GM12878 (cell line): ENCODE data around the gene OR13C2. TPM values are rescaled to one million over a fixed set of nuclear protein-coding genes. Genes with fewer than 3 reads are reported as not detected.

Experiments used
- ATF7 ChIP-seq: fragments of 450-650 bp; IDR thresholded peaks from 2 replicates; pipeline ENCODE4 v1.6.1; 2016; ENCODE audit warnings: low read depth, mild to moderate bottlenecking
- CREB1 ChIP-seq: IDR thresholded peaks from 2 replicates; pipeline ENCODE4 v1.6.1; 2012; ENCODE audit warnings: low read depth, mild to moderate bottlenecking, inconsistent platforms
- FOS ChIP-seq: IDR thresholded peaks from 3 replicates; pipeline ENCODE4 v1.6.1; 2011; ENCODE audit warnings: borderline replicate concordance; ENCODE audit not compliant: insufficient read length; ENCODE audit errors: extremely low read depth
- FOXK2 ChIP-seq: fragments of 450-650 bp; IDR thresholded peaks from 2 replicates; pipeline ENCODE4 v1.6.1; 2017; ENCODE audit warnings: mild to moderate bottlenecking, moderate library complexity
- FOXM1 ChIP-seq: IDR thresholded peaks from 2 replicates; pipeline ENCODE4 v1.6.1; 2012; ENCODE audit warnings: low read depth, mild to moderate bottlenecking, inconsistent platforms, low read length, moderate library complexity
- MEF2B ChIP-seq: fragments of 450-650 bp; IDR thresholded peaks from 2 replicates; pipeline ENCODE4 v1.6.1; 2018; ENCODE audit warnings: mild to moderate bottlenecking, moderate library complexity; ENCODE audit not compliant: partially characterized antibody, poor library complexity, severe bottlenecking
- MTA3 ChIP-seq: IDR thresholded peaks from 2 replicates; pipeline ENCODE4 v1.6.1; 2012; ENCODE audit warnings: low read length, inconsistent platforms, borderline replicate concordance
- NBN ChIP-seq: fragments of 450-650 bp; IDR thresholded peaks from 2 replicates; pipeline ENCODE4 v1.6.1; 2016
- PAX5 ChIP-seq: IDR thresholded peaks from 2 replicates; pipeline ENCODE4 v1.6.1; 2011; ENCODE audit warnings: low read depth, low read length, borderline replicate concordance
- SMAD1 ChIP-seq: fragments of 450-650 bp; IDR thresholded peaks from 2 replicates; pipeline ENCODE4 v1.6.1; 2018; ENCODE audit warnings: mild to moderate bottlenecking, low read depth; ENCODE audit not compliant: partially characterized antibody
- SMAD5 ChIP-seq: IDR thresholded peaks from 2 replicates; pipeline ENCODE4 v1.6.1; 2016; ENCODE audit warnings: antibody characterized with exemption, low read depth
- SREBF1 ChIP-seq: IDR thresholded peaks from 2 replicates; pipeline ENCODE4 v1.6.1; 2012; ENCODE audit warnings: mild to moderate bottlenecking, low read length
- SREBF2 ChIP-seq: IDR thresholded peaks from 2 replicates; pipeline ENCODE4 v1.6.1; 2012; ENCODE audit warnings: mild to moderate bottlenecking, low read length
- TARDBP ChIP-seq: IDR thresholded peaks from 2 replicates; pipeline ENCODE4 v1.6.1; 2016; ENCODE audit warnings: borderline replicate concordance
- TCF12 ChIP-seq: IDR thresholded peaks from 2 replicates; pipeline ENCODE4 v1.6.1; 2011; ENCODE audit warnings: low read depth, mild to moderate bottlenecking, low read length
- TCF3 ChIP-seq: IDR thresholded peaks from 2 replicates; pipeline ENCODE4 v1.6.1; 2012; ENCODE audit warnings: low read depth, mild to moderate bottlenecking, low read length, borderline replicate concordance; ENCODE audit not compliant: insufficient read depth
- TCF7 ChIP-seq: IDR thresholded peaks from 2 replicates; pipeline ENCODE4 v1.6.1; 2014; ENCODE audit warnings: antibody characterized with exemption, borderline replicate concordance
- ZZZ3 ChIP-seq: IDR thresholded peaks from 2 replicates; pipeline ENCODE4 v1.6.1; 2011; ENCODE audit warnings: low read depth; ENCODE audit not compliant: control insufficient read depth, insufficient read length
- polyA plus RNA-seq, 11 experiments: library from polyadenylated mRNA; depleted of rRNA in 4 of 11; unstranded in 6 of 11; stranded (reverse) in 5 of 11; fragments of >200 nt; fragmentation: Nextera tagmentation in 4 of 11; fragmentation: Illumina TruSeq in 1 of 11; extraction: Ambion mirVana in 4 of 11; extraction: Trizol in 1 of 11; gene quantifications; 1 replicate in 1 of 11; 2 replicates in 10 of 11; pipeline versions ENCODE4 v1.2.1 to v1.2.3, GENCODE V29; 2011 to 2016; ENCODE audit warnings: inconsistent platforms in 2 of 11, missing spikeins in 2 of 11, low read depth in 1 of 11
- total RNA-seq, 4 experiments: library from RNA; depleted of rRNA in 3 of 4; stranded (reverse); fragments of >200 nt in 3 of 4; fragmentation: Illumina TruSeq in 1 of 4; extraction: Trizol in 1 of 4; gene quantifications; 2 replicates each; pipeline versions ENCODE4 v1.2.1 to v1.2.3, GENCODE V29; 2013 to 2021
- TF ChIP-seq, protein P1 (sequence below): IDR thresholded peaks from 2 replicates; pipeline ENCODE4 v1.6.1; 2011; ENCODE audit warnings: low read depth, mild to moderate bottlenecking, low read length, moderate library complexity, borderline replicate concordance; ENCODE audit errors: extremely low read depth
- TF ChIP-seq, protein P2 (sequence below): fragments of 450-650 bp; IDR thresholded peaks from 2 replicates; pipeline ENCODE4 v1.6.1; 2016; ENCODE audit warnings: mild to moderate bottlenecking
- TF ChIP-seq, protein P3 (sequence below): fragments of 450-650 bp; IDR thresholded peaks from 2 replicates; pipeline ENCODE4 v1.6.1; 2014; ENCODE audit warnings: mild to moderate bottlenecking
- TF ChIP-seq, protein P4 (sequence below): IDR thresholded peaks from 2 replicates; pipeline ENCODE4 v1.6.1; 2011; ENCODE audit warnings: mild to moderate bottlenecking, low read depth, low read length, moderate library complexity; ENCODE audit not compliant: insufficient replicate concordance
- TF ChIP-seq, protein P5 (sequence below): fragments of 450-650 bp; IDR thresholded peaks from 2 replicates; pipeline ENCODE4 v1.6.1; 2017; ENCODE audit warnings: mild to moderate bottlenecking, moderate library complexity

Gene OR13C2
- total and polyA plus RNA-seq, 10 of the 15 experiments (the other 5 are each of a cell fraction or from before 2014, with no cell fraction given): 0.11 TPM; not detected in 9

DNA sequence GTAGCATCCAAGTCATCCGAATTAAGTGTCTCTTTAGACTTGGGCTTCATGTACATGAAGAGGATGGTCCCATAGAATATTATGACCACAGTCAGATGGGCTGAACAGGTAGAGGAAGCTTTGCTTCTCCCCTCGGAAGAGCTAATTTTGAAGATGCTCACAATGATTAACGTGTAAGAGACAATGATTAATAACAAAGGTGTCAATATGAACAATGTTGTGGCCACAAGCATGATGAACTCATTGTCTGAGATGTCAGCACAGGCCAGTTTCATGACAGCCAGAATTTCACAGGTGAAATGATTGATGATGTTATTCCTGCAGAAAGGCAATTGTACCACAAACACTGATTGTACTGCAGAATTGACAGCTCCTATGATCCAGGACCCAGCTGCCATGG is 626 bp downstream of the OR13C2 start (continued):
- TF ChIP-seq, protein P1, sequence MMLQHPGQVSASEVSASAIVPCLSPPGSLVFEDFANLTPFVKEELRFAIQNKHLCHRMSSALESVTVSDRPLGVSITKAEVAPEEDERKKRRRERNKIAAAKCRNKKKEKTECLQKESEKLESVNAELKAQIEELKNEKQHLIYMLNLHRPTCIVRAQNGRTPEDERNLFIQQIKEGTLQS: no peak
- TF ChIP-seq TCF7 (no peak), SMAD5 (no peak), SREBF2 (no peak), ATF7 (peak; percentile 86), SREBF1 (no peak), NBN (no peak), FOXM1 (no peak), SMAD1 (no peak), TARDBP (no peak), TCF3 (no peak), FOS (no peak), TCF12 (no peak), FOXK2 (no peak), ZZZ3 (no peak), PAX5 (no peak), CREB1 (no peak), MEF2B (no peak), MTA3 (no peak)
- TF ChIP-seq, protein P2, sequence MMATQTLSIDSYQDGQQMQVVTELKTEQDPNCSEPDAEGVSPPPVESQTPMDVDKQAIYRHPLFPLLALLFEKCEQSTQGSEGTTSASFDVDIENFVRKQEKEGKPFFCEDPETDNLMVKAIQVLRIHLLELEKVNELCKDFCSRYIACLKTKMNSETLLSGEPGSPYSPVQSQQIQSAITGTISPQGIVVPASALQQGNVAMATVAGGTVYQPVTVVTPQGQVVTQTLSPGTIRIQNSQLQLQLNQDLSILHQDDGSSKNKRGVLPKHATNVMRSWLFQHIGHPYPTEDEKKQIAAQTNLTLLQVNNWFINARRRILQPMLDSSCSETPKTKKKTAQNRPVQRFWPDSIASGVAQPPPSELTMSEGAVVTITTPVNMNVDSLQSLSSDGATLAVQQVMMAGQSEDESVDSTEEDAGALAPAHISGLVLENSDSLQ: peak; percentile 70
- TF ChIP-seq, protein P3, sequence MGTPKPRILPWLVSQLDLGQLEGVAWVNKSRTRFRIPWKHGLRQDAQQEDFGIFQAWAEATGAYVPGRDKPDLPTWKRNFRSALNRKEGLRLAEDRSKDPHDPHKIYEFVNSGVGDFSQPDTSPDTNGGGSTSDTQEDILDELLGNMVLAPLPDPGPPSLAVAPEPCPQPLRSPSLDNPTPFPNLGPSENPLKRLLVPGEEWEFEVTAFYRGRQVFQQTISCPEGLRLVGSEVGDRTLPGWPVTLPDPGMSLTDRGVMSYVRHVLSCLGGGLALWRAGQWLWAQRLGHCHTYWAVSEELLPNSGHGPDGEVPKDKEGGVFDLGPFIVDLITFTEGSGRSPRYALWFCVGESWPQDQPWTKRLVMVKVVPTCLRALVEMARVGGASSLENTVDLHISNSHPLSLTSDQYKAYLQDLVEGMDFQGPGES: no peak
- TF ChIP-seq, protein P4, sequence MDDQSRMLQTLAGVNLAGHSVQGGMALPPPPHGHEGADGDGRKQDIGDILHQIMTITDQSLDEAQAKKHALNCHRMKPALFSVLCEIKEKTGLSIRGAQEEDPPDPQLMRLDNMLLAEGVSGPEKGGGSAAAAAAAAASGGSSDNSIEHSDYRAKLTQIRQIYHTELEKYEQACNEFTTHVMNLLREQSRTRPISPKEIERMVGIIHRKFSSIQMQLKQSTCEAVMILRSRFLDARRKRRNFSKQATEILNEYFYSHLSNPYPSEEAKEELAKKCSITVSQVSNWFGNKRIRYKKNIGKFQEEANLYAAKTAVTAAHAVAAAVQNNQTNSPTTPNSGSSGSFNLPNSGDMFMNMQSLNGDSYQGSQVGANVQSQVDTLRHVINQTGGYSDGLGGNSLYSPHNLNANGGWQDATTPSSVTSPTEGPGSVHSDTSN: peak; percentile 70
- TF ChIP-seq, protein P5, sequence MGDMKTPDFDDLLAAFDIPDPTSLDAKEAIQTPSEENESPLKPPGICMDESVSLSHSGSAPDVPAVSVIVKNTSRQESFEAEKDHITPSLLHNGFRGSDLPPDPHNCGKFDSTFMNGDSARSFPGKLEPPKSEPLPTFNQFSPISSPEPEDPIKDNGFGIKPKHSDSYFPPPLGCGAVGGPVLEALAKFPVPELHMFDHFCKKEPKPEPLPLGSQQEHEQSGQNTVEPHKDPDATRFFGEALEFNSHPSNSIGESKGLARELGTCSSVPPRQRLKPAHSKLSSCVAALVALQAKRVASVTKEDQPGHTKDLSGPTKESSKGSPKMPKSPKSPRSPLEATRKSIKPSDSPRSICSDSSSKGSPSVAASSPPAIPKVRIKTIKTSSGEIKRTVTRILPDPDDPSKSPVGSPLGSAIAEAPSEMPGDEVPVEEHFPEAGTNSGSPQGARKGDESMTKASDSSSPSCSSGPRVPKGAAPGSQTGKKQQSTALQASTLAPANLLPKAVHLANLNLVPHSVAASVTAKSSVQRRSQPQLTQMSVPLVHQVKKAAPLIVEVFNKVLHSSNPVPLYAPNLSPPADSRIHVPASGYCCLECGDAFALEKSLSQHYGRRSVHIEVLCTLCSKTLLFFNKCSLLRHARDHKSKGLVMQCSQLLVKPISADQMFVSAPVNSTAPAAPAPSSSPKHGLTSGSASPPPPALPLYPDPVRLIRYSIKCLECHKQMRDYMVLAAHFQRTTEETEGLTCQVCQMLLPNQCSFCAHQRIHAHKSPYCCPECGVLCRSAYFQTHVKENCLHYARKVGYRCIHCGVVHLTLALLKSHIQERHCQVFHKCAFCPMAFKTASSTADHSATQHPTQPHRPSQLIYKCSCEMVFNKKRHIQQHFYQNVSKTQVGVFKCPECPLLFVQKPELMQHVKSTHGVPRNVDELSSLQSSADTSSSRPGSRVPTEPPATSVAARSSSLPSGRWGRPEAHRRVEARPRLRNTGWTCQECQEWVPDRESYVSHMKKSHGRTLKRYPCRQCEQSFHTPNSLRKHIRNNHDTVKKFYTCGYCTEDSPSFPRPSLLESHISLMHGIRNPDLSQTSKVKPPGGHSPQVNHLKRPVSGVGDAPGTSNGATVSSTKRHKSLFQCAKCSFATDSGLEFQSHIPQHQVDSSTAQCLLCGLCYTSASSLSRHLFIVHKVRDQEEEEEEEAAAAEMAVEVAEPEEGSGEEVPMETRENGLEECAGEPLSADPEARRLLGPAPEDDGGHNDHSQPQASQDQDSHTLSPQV: no peak
